ENCODE results near the gene KIAA1191. TPM values are rescaled to one million over a fixed set of nuclear protein-coding genes. Genes with fewer than 3 reads are reported as not detected.

The KIAA1191 gene
- total and polyA plus RNA-seq, 2 of the 4 experiments (the other 2 are of a cell fraction) = 114 to 124 TPM

GRCh38 chr5:176392526-176392925 lies 31.0 kb upstream of the KIAA1191 start:
- no peak overlapping the region for H2BK120ac ChIP-seq (ENCODE audit: low read depth, low read length)
- ATAC-seq (ENCODE audit: low read depth) = no peak
- H4K20me1 ChIP-seq (ENCODE audit: insufficient read depth, low read length) = peaks cover 7% of the 10 kb centered on the region; the same call in 1 of the 2 replicates
- TF ChIP-seq CHD1 (IDR thresholded peaks at IDR 0.05; ENCODE audit: low read depth, low read length) = no peak
- TF ChIP-seq MAFK (IDR thresholded peaks at IDR 0.05; ENCODE audit: low read depth, low read length) = no peak
- no peak for TF ChIP-seq CEBPB (IDR thresholded peaks at IDR 0.05; ENCODE audit: low read depth, low read length)
- no peak for TF ChIP-seq FOS (IDR thresholded peaks at IDR 0.05; ENCODE audit: low read depth, low read length)
- no peak for TF ChIP-seq USF2 (IDR thresholded peaks at IDR 0.05; ENCODE audit: low read depth, low read length)
- TF ChIP-seq ELK1 (IDR thresholded peaks at IDR 0.05; ENCODE audit: borderline replicate concordance, low read depth, low read length) = no peak
- intact Hi-C loops (cut with micrococcal nuclease) (no loop called here), in situ Hi-C loops (cut with MboI; ENCODE audit: low sequenced_read_pairs) (no loop called here), dilution Hi-C loops (cut with HindIII; ENCODE audit: low sequenced_read_pairs, unreplicated experiment) (no loop called here)
- H3K4me3 ChIP-seq (ENCODE audit: insufficient read depth, low read depth, low read length) = no peak overlapping the region
- H4K91ac ChIP-seq (ENCODE audit: insufficient read depth, low read depth, low read length) = no peak overlapping the region
- CTCF ChIA-PET = no interaction called here
- H3K79me1 ChIP-seq (ENCODE audit: low read depth in 1 of 2, low read length in 2 of 2) = peaks cover 6 to 42% of the 10 kb centered on the region in 2 experiments; a peak in 2 of 4 replicates
- H2BK20ac ChIP-seq (ENCODE audit: low read depth, low read length) = no peak overlapping the region
- H2BK5ac ChIP-seq (ENCODE audit: low read depth, low read length, poor library complexity, severe bottlenecking) = no peak overlapping the region
- POLR2A ChIA-PET (ENCODE audit: unreplicated experiment) = no interaction called here
- H2AK9ac ChIP-seq (replicated peaks; ENCODE audit: low read depth, low read length, poor library complexity) = no peak overlapping the region
- H3K4ac ChIP-seq (ENCODE audit: low read depth, low read length) = no peak overlapping the region
- no peak overlapping the region for H2BK15ac ChIP-seq (ENCODE audit: low read depth, low read length)
- no peak overlapping the region for H2AFZ ChIP-seq (replicated peaks; ENCODE audit: low read length, poor library complexity)
- no peak overlapping the region for H3K23ac ChIP-seq (ENCODE audit: low read depth, low read length)
- H3K4me2 ChIP-seq (ENCODE audit: low read depth, low read length) = no peak overlapping the region
- H4K8ac ChIP-seq (ENCODE audit: low read depth in 2 of 2, low read length in 2 of 2) = no peak overlapping the region
- H3K9me3 ChIP-seq (ENCODE audit: control insufficient read depth, insufficient read depth, low read length) = no peaks in the 10 kb centered on the region
- peaks cover 4% of the 10 kb centered on the region; the same call in 1 of the 2 replicates for H3K4me1 ChIP-seq (ENCODE audit: control insufficient read depth, insufficient read depth, low read length)
- DNase-seq = no peak
- peaks cover 30% of the 10 kb centered on the region for H3K36me3 ChIP-seq (ENCODE audit: control insufficient read depth, insufficient read depth, low read length)
- no peak overlapping the region for H3K56ac ChIP-seq (ENCODE audit: extremely low read depth, insufficient read depth, low read length)
- no peak overlapping the region for H3K18ac ChIP-seq (ENCODE audit: low read depth, low read length)
- H4K5ac ChIP-seq (ENCODE audit: low read depth, low read length) = no peak overlapping the region
- no peak overlapping the region for H3K14ac ChIP-seq (replicated peaks; ENCODE audit: low read depth, low read length)
- no peak overlapping the region for H2AK5ac ChIP-seq (ENCODE audit: low read depth, low read length)
- WGBS, 2 experiments (ENCODE audit: extremely low coverage in 2 of 2, insufficient read length in 1 of 2) = 95% methylated on average over 7 of the region's 11 CpGs; no CpG with 5 or more reads in 1 of the 2 experiments
- H3K27me3 ChIP-seq (ENCODE audit: control insufficient read depth, insufficient read depth, low read length) = no peaks in the 10 kb centered on the region
- H3K9me1 ChIP-seq (ENCODE audit: insufficient read depth, low read length) = no peaks in the 10 kb centered on the region; the same call in 1 of the 2 replicates
- H3K9ac ChIP-seq (ENCODE audit: low read depth, low read length) = no peak overlapping the region
- BruUV-seq (replicated peaks) = no TSS peak
- no peak overlapping the region for H3K27ac ChIP-seq (ENCODE audit: insufficient read depth, low read length)

Data from IMR-90 (cell line).